ENCODE data around the gene ABHD12B. TPM values are rescaled to one million over a fixed set of nuclear protein-coding genes. Genes with fewer than 3 reads are reported as not detected.

Gene ABHD12B
- total and polyA plus RNA-seq, 9 of the 15 experiments (the other 6 are each of a cell fraction or from before 2014, with no cell fraction given) = not detected

DNA sequence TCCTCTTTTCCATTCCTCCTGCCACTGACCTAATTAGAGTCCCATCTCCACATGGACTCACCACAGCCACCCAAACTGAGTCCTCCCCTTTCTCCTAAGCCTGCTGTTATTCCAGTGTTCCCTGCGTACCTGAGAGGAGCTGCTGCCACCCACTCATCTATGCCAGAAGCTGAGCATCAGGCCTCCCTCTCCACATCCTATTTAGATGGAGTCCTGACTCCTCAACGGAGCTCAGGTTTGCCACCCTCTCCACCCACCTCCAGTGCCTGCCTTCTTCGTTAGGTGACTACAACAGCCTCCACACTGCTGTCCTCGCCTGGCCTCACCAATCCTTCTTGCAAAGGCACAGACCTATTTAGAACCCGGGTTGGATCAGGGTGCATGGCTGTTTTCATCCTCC, 15.2 kb upstream of the ABHD12B start:
- DNase-seq (ENCODE audit: extremely low read depth in 1 of 4, low spot score in 3 of 4) (no peak), ATAC-seq (no peak), FAIRE-seq (no peak)
- POLR2A ChIA-PET = no interaction called here
- Histone ChIP-seq H3K36me3 (ENCODE audit: control insufficient read depth, insufficient read depth, low read length) (no peaks in the 10 kb centered on the region), H3K9me1 (ENCODE audit: control insufficient read depth, insufficient read depth, low read length) (no peaks in the 10 kb centered on the region), H3K9ac (ENCODE audit: insufficient read depth in 1 of 2, low read depth in 2 of 2, low read length in 2 of 2) (no peak overlapping the region), H3K79me2 (ENCODE audit: control insufficient read depth, insufficient read depth, low read length) (no peaks in the 10 kb centered on the region), H2AFZ (ENCODE audit: low read depth, low read length) (no peak overlapping the region), H3K27me3 (ENCODE audit: control insufficient read depth in 2 of 2, insufficient read depth in 2 of 2, low read length in 2 of 2) (peaks cover 0 to 4% of the 10 kb centered on the region in 2 experiments; a peak in 1 of 5 replicates), H3K4me2 (ENCODE audit: insufficient read depth, low read length) (no peak overlapping the region), H3K4me3 (no peak overlapping the region), H4K20me1 (replicated peaks; ENCODE audit: control insufficient read depth, insufficient read depth, low read length) (no peaks in the 10 kb centered on the region), H3K27ac (ENCODE audit: extremely low read depth, low read depth, low read length) (no peak overlapping the region), H3K9me3 (replicated peaks; ENCODE audit: control insufficient read depth, insufficient read depth, low read depth, low read length) (no peaks in the 10 kb centered on the region), H3K4me1 (replicated peaks in 1 of 2; ENCODE audit: control insufficient read depth in 2 of 2, insufficient read depth in 2 of 2, low read length in 2 of 2) (no peaks in the 10 kb centered on the region; a peak in 1 of 5 replicates)
- 6% methylated on average over 3 of the region's 5 CpGs for WGBS (ENCODE audit: insufficient coverage, low coverage, missing lambda C conversion rate)
- in situ Hi-C loops (cut with MboI) (no loop called here), intact Hi-C loops (cut with micrococcal nuclease) (no loop called here)
- CTCF ChIA-PET (ENCODE audit: low intra/inter-chr PET ratio) = no interaction called here
- TF ChIP-seq POLR2AphosphoS5 (IDR thresholded peaks at IDR 0.05; ENCODE audit: control insufficient read depth, insufficient read depth, low read depth, low read length) (no peak), ZNF764 (CRISPR knock-in tag; IDR thresholded peaks at IDR 0.05; ENCODE audit: low read depth) (no peak), RNF2 (IDR thresholded peaks at IDR 0.05) (no peak), ERF (CRISPR knock-in tag; IDR thresholded peaks at IDR 0.05) (no peak), ZFP1 (CRISPR knock-in tag; IDR thresholded peaks at IDR 0.05) (no peak), HMGXB4 (CRISPR knock-in tag; IDR thresholded peaks at IDR 0.05) (no peak), CTBP1 (IDR thresholded peaks at IDR 0.05; ENCODE audit: borderline replicate concordance) (no peak), ZBED1 (IDR thresholded peaks at IDR 0.05) (no peak), ZNF212 (CRISPR knock-in tag; IDR thresholded peaks at IDR 0.05) (no peak)
- TF ChIP-seq, protein P1, sequence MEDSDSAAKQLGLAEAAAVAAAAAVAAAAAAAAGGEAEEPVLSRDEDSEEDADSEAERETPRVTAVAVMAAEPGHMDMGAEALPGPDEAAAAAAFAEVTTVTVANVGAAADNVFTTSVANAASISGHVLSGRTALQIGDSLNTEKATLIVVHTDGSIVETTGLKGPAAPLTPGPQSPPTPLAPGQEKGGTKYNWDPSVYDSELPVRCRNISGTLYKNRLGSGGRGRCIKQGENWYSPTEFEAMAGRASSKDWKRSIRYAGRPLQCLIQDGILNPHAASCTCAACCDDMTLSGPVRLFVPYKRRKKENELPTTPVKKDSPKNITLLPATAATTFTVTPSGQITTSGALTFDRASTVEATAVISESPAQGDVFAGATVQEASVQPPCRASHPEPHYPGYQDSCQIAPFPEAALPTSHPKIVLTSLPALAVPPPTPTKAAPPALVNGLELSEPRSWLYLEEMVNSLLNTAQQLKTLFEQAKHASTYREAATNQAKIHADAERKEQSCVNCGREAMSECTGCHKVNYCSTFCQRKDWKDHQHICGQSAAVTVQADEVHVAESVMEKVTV (CRISPR knock-in tag; IDR thresholded peaks at IDR 0.05) = no peak
- TF ChIP-seq, protein P2, sequence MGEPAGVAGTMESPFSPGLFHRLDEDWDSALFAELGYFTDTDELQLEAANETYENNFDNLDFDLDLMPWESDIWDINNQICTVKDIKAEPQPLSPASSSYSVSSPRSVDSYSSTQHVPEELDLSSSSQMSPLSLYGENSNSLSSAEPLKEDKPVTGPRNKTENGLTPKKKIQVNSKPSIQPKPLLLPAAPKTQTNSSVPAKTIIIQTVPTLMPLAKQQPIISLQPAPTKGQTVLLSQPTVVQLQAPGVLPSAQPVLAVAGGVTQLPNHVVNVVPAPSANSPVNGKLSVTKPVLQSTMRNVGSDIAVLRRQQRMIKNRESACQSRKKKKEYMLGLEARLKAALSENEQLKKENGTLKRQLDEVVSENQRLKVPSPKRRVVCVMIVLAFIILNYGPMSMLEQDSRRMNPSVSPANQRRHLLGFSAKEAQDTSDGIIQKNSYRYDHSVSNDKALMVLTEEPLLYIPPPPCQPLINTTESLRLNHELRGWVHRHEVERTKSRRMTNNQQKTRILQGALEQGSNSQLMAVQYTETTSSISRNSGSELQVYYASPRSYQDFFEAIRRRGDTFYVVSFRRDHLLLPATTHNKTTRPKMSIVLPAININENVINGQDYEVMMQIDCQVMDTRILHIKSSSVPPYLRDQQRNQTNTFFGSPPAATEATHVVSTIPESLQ (CRISPR knock-in tag; IDR thresholded peaks at IDR 0.05) = no peak
- BruUV-seq (replicated peaks) = no TSS peak
